ENCODE data around the gene ARFGAP3.

ARFGAP3 gene, protein sequence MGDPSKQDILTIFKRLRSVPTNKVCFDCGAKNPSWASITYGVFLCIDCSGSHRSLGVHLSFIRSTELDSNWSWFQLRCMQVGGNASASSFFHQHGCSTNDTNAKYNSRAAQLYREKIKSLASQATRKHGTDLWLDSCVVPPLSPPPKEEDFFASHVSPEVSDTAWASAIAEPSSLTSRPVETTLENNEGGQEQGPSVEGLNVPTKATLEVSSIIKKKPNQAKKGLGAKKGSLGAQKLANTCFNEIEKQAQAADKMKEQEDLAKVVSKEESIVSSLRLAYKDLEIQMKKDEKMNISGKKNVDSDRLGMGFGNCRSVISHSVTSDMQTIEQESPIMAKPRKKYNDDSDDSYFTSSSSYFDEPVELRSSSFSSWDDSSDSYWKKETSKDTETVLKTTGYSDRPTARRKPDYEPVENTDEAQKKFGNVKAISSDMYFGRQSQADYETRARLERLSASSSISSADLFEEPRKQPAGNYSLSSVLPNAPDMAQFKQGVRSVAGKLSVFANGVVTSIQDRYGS

DNA sequence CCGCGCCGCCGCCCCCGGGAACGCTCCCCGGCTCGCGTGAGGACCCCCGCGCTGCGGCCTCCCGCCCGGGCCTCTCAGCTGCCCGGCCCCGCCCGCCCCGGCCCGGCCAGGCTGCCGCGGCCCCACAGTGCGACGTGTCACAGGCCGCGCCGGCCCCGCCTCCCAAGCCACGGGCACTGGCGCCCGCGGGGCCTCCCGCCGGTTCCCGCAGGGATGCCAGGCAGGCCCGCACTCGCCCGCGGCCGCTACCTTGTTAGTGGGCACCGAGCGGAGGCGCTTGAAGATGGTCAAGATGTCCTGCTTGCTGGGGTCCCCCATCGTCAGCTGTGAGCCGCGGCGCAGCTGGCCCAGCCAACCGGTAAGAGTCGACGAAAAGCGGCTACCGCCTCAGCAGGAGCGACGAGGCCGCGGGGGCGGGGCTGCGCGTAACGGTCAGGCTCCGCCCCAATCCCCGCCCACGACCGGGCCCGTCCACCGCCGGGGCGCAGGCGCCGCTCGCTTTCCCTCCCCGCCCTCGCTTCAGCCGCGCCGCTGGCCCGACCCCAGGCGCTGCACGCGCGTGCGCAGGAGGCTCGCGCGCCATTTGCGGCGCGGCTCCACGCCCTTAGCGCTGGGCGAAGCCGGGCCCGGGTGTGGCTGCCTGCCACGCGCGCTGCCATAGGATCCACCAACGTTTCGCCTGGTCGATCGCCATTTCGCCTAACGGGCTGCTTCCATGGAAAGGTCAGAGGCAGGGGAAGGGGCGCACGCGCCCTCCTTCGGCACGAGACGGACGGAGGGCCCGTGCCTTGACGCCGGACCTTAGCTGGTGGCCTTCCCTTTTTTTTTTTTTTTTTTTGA, at the start of gene ARFGAP3:
ARFGAP3 (minus strand) TSS at position 409 of the 840 bp plus-strand sequence; CDS start at position 318, 91 bp downstream.
- TF ChIP-seq, protein P1, sequence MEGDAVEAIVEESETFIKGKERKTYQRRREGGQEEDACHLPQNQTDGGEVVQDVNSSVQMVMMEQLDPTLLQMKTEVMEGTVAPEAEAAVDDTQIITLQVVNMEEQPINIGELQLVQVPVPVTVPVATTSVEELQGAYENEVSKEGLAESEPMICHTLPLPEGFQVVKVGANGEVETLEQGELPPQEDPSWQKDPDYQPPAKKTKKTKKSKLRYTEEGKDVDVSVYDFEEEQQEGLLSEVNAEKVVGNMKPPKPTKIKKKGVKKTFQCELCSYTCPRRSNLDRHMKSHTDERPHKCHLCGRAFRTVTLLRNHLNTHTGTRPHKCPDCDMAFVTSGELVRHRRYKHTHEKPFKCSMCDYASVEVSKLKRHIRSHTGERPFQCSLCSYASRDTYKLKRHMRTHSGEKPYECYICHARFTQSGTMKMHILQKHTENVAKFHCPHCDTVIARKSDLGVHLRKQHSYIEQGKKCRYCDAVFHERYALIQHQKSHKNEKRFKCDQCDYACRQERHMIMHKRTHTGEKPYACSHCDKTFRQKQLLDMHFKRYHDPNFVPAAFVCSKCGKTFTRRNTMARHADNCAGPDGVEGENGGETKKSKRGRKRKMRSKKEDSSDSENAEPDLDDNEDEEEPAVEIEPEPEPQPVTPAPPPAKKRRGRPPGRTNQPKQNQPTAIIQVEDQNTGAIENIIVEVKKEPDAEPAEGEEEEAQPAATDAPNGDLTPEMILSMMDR (IDR thresholded peaks at IDR 0.05; ENCODE audit: extremely low read depth, missing control alignments) = no peak
- DNase-seq (ENCODE audit: low spot score) = peak; percentile 100

DNA sequence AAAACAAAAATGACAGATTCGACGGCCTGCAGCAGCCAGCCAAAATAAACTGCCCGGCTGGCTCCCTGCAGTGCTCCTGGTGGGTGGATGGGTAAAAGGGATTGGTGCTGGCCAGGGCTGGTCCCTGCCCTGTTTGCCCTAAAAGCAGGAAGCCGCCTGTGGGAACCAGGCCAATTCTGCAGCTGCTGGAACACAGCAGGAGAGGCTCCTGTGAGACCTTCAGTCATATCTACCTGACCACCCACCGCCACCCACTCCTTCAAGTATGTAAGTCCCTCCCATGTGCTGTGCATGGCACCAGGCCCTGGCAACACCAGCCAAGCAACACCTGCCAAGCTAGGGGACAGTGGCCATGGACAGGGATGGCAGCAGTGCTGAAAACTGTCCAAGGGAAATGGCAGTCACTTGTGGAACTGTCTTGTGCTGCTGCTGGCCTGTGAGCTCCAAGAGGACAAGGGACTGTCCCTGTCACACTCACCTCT, 48.7 kb upstream of the ARFGAP3 start:
- no peak for DNase-seq (ENCODE audit: low spot score)
- TF ChIP-seq, protein P1 (IDR thresholded peaks at IDR 0.05; ENCODE audit: extremely low read depth, missing control alignments) = no peak

DNA sequence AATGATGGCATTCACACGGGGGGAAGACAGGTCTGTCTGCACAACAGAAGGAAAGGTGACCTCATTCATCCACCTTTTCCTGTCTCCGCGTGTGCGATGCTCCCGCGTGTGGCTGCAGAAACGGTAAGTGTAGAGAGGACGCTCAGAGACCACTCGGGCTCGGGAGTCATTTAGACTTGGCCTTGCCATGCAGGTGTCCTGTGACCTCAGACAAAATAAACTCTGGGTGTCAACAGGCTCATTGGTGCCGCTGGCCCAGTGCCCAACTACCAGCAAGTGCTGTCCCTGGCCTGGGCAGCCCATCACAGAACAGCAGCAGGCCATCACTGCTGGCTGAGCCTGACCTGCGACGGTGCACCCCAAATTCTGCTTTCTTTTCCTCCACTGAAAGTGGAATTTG, 48.1 kb upstream of the ARFGAP3 start:
- DNase-seq (ENCODE audit: low spot score) = no peak
- TF ChIP-seq, protein P1 (IDR thresholded peaks at IDR 0.05; ENCODE audit: extremely low read depth, missing control alignments) = no peak

DNA sequence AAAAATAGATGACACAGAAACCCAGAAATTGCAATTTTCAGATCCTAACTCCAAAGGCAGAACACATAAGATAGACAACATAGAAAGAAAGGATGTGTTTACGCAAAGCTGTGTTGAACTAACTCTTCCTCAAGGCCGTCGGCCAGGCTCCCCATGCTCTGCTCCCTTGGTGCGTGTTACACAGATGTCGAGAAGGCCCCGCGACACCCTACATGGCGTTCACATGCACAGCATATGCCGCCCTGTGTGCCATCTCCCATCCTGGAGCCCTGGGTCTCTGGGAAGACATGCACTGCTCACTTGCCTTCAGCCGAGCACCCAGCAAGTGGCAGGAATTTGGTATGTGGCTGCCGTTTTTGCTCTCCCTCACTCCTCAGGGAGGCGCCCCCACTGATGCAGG, 47.0 kb upstream of the ARFGAP3 start:
- DNase-seq (ENCODE audit: low spot score) = no peak
- TF ChIP-seq, protein P1 (IDR thresholded peaks at IDR 0.05; ENCODE audit: extremely low read depth, missing control alignments) = no peak

DNA sequence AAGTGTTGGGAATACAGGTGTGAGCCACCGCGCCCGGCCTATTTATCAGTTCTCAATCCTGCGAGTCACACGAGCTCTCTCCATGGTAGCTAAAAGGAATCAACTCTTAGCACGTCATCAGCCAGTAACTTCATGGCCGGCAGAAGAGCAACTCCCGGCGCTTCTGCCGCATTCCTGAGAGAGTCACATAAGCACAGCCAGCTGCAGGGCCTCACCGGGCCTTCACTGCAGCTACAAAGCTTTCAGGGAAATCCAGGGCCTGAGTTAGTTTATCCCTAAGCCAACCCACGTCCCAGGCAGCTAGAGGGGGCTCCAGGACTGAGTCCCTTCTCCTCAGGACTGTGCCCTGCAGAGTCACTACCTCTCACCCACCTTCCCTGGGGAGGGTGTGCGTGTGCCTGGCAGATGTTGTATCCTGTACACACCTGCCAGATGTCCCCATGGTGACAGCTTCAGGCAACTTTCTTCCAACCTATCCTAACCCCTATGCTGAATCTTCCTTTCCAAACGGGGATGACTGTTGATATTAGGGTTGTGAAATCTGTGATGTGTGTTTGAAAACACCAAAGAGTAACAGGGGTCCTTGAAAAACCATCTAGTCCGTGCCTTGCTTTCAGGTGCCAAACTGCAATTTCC, 45.9 kb upstream of the ARFGAP3 start:
- DNase-seq (ENCODE audit: low spot score) = no peak
- TF ChIP-seq, protein P1 (IDR thresholded peaks at IDR 0.05; ENCODE audit: extremely low read depth, missing control alignments) = no peak

DNA sequence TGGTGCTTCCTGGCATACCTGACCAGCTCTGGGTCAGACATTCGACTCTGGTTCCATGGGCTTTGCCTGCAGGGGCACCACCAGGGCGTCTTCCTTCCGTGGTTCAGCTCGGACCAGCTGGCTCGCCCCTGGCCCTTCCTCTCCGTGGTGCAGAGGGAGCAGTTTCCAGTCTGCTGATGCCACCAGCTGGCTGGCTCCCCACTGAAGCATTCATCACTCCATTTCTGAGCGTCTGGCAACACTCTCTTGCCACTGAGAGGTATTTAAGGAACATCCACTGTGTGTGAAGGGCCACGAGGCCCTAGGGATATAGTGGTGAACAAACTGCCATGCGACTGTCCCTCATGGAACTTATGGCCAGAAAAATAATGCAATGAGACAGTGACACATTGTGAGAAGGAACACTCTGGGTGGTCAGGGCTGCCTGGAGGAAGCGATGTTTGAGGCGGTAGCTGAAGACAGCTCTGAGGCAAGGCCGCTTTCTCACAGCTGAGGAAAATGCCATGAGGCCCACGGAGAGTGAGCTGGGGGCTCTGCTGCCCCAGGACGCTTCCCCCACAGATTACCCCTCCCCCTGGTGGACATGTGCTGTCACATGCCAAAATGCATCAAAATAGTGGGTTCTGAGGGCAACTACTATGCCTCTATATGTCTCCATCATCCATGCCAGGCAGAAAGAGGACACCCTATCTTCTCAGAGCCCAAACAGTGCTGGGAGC, 44.9 kb upstream of the ARFGAP3 start:
- TF ChIP-seq, protein P1 (IDR thresholded peaks at IDR 0.05; ENCODE audit: extremely low read depth, missing control alignments) = peak; percentile 13
- no peak for DNase-seq (ENCODE audit: low spot score)

Measured in GM20000 (cell line).